GM19452 (cell line): ENCODE data around the gene AKT2.

Experiments
- ATAC-seq: cut with Tn5 transposase; IDR thresholded peaks from one replicate; pipeline ENCODE4 v1.9.1; 2021; ENCODE audit not compliant: unreplicated experiment

Gene AKT2

GRCh38 chr19:40274585-40275544, 10.3 kb downstream of the AKT2 start:
- no peak for ATAC-seq

- ATAC-seq: no peak
Observed at GRCh38 chr19:40273469-40274360, 11.4 kb downstream of the AKT2 start.

GRCh38 chr19:40272261-40272660, 12.9 kb downstream of the AKT2 start:
- ATAC-seq: no peak

- ATAC-seq: no peak
Observed at GRCh38 chr19:40271706-40272105, 13.4 kb downstream of the AKT2 start.

GRCh38 chr19:40270362-40271089, 14.6 kb downstream of the AKT2 start:
- ATAC-seq: no peak

GRCh38 chr19:40269216-40269940, 15.8 kb downstream of the AKT2 start:
- ATAC-seq: no peak

- no peak for ATAC-seq
Observed at GRCh38 chr19:40267601-40267997, 17.5 kb downstream of the AKT2 start.

GRCh38 chr19:40266912-40267600, 18.1 kb downstream of the AKT2 start:
- no peak for ATAC-seq

- ATAC-seq: no peak
Observed at GRCh38 chr19:40266119-40266518, 19.0 kb downstream of the AKT2 start.

- ATAC-seq: no peak
Observed at GRCh38 chr19:40265763-40266099, 19.4 kb downstream of the AKT2 start.

- no peak for ATAC-seq
Observed at GRCh38 chr19:40265055-40265762, 19.9 kb downstream of the AKT2 start.

GRCh38 chr19:40264314-40265054, 20.7 kb downstream of the AKT2 start:
- ATAC-seq: no peak

GRCh38 chr19:40263440-40264313, 21.5 kb downstream of the AKT2 start:
- ATAC-seq: no peak

- ATAC-seq: no peak
Observed at GRCh38 chr19:40262422-40262821, 22.7 kb downstream of the AKT2 start.

- no peak for ATAC-seq
Observed at GRCh38 chr19:40261631-40262030, 23.5 kb downstream of the AKT2 start.

- no peak for ATAC-seq
Observed at GRCh38 chr19:40257096-40257517, 28.0 kb downstream of the AKT2 start.

GRCh38 chr19:40256512-40256911, 28.6 kb downstream of the AKT2 start:
- no peak for ATAC-seq
